ENCODE measurements around the gene CABP7.

CABP7 gene

GRCh38 chr22:29773233-29773632, 53.4 kb downstream of the CABP7 start:
- DNase-seq (ENCODE audit: low read depth), result no peak

DNA sequence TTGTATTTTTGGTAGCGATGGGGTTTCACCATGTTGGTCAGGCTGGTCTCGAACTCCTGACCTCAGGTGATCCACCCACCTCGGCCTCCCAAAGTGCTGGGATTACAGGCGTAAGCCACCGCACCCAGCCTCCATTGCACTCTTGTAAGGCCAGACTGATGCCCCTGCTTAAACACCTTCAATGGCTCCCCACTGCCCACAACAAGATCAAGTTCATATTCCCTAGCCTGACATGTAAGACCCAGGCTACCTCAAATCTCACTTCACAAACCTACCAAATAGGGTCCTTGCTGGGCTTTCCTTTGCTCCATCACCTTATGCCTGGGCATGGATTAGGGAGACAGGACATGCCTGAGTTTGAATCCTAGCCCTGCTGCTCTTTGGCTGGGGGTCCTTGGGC, 60.4 kb downstream of the CABP7 start:
- no peak for DNase-seq (ENCODE audit: low read depth)

GRCh38 chr22:29780748-29781676, 61.2 kb downstream of the CABP7 start:
- no peak for DNase-seq (ENCODE audit: low read depth)
